HG03469 (cell line): ENCODE results near the gene HMGXB4.

ENCODE experiments used
- ATAC-seq: cut with Tn5 transposase; IDR thresholded peaks from one replicate; pipeline ENCODE4 v1.9.1; 2021; ENCODE audit warnings: mild to moderate bottlenecking, moderate library complexity, moderate number of reproducible peaks; ENCODE audit not compliant: unreplicated experiment

The HMGXB4 gene

DNA sequence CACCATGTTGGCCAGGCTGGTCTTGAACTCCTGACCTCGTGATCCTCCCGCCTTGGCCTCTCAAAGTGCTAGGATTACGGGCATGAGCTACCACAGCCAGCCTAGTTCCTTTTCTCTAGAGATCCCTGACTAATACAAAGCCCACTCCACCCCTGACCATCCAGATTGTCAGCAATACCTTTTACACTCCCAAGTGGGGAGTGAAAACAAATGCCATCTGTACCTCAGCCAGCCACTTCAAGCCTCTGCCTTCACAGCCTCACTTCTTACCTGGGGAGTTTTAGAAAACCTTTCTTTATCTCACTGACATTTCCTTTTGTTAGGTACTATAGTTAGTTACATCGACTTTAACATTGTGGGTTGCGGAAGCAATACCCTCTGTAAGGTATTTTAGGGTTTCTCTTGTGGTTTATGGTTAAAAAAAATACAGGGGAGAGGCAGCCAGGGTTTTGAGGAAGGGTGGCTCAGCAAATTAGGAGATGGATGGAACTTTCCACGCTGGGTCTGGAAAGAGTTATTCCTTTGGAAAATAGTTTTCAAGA lies 51.3 kb downstream of the HMGXB4 start:
- ATAC-seq: no peak

DNA sequence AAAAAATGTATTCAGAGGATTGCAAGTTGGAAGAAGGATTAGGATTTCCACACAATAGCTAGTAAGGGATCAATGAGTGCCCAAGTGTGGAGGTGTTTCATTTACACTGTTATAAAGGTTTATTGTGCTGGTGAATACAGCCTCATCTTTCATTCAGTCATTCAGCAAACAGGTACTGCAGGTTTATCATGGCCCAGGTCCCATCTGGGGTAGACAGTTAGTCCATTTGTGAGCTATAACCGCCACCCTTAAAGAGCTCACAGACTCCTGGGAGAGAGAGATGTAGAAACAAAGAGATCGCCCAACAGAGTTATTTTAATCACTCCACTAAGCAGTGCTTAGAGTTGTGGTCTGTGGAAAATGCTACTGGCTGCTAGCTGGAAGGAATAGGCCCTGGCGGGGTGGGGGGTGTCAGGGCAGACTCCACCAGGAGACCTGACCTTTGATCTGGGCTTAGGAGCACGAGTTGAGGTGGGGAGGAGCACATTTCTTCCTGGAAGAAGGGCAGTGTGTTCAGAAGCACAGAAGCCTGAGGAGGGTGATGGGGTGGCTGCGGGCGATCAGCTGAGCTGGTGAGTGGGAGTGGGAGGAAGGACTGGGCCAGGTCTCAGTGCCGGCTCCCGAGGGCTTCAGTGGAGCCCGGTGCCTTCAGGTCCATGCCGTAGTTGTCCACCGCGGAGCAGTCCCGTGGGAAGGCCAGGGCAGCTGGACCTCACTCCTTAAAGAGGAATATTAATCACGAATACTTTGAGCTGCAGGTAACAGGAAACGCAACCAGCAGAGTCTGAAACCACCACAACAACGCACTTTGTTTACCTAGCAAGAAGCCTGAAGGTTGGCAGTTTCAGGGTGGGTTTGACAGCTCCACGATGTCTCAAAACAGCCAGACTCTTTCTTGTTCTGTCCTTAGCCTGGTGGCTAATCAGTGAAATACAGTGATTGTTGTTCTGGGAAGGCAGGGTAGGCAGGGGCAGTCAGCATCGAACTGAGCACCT lies 53.6 kb downstream of the HMGXB4 start:
- ATAC-seq: no peak

DNA sequence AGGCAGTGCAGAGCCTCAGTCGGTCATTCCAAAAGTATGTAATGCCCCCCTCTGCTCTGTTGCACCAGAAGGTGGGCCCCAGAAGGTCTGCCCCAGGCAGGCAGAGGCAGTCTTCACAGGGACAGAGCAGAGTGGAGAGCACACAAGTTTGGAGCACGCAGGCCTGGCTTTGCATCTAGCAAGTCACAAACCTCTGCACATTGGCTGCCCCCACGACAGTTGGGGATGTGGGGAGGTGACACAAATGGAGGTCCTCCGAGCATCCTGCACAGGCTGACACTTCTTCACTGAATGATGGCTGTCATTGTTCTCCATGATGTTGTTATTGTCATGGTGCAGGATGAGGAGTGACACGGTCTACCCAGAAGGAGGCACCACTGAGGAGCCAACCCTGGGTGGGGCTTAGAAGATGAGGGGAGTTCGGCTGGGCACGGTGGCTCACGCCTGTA lies 54.3 kb downstream of the HMGXB4 start:
- no peak for ATAC-seq

DNA sequence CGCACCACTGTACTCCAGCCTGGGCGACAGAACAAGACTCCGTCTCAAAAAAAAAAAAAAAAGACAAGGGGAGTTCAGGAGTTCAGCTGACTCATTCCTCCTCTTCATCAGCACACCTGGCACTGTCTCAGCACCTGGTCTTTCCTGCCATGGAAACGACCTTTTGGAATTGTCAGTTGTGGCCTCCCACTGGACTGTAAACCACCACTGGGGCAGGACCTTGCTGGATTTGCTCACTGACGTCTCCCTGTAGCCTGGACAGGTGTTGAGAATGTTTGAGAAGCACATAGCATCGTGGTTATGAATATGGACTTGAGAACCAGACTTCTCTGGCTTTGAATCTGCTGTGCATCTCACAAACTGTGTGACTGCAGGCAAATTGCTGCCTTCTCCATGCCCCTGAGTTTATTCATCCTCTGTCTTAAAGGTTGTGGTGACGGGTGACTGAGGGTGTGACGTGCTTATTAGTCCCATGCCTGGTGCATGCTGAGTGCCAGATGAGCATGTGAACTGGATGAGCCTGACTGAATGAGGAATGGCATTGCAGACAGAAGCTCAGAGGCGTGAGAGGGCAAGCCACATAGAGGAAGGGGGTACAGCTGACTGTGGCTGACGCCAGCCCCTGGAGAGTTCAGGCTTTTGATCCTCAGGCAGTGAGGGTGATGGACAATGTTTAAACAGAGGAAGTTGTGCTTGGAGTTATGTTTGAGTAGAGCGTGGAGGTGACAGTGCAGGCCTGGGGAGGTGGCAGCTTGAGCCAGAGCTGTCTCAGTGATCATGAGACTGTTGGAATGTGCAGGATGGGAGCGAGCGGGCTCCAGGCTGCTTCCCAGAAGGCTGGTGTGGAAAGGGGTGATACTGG lies 55.1 kb downstream of the HMGXB4 start:
- no peak for ATAC-seq

DNA sequence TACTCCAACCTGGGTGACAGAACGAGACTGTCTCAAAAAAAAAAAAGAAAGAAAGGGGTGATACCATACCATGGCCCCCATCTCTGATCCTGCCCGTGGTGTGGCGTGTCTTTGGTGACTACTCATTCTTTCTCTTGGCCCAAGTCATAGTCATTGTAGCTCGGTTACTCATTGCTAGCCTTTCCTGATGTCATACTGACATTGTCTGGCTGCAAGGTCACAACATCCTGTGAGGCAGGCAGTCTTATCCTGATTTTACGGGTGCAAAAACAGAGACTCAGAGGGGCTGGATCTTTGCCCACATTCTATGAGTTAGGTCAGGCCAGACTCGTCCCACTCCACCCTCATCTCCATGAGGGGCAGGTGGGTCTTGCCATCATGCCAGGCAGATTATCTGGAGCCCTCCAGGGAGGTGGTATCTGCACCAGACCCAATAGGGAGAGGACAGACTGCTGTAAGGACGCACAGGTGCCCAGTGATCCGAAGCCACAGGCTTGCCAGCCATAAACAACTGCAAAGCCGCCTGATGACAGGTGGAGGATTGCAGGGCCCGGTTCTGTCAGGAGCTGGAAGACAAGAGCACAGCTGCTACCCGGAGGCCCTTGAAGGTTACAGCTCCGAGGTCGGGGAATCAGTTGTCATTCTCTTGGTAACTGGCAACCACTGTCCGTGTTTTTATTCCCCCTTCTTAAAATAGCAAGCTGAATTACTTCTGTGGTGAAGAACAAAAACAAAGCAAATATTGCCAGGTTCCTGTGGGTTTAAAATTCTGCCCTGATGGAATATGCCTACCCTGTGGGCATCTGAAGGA lies 56.2 kb downstream of the HMGXB4 start:
- no peak for ATAC-seq

DNA sequence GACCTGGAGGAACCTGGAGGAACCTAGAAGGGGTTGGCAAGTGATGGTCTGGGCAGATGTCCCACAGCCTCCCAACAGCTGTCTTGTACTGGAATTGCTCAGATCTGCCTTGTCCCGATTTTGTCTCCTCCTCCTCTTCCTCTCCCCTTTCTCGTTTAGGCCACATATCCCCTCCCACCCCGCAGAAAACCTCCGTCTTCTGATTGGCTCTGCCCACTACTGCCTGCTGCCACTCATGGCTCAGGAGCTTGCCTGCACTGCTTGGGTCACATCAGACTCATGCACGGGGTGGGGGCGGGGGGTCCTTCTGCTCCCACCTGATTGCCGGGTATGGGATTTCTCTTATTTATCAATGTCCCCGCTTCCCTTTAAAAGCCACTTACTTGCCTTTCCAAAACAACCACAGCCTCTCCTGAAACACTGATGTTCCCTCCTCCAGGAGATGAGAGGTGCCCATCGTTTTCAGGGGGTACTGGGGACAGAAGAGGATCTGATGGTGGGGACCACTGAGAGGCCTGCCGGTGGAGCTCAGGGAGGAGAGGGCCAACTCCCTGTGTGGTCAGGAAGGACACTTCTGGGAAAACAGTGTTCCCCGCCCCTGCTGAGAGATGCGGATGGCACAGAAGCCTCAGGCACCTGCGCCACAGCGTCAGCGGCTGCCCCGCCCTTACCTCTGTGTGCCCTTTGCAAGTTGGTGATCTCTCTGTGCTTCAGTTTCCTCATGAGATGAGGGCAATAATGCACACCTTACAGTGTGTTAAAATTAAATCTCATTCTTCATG lies 57.1 kb downstream of the HMGXB4 start:
- ATAC-seq: no peak

DNA sequence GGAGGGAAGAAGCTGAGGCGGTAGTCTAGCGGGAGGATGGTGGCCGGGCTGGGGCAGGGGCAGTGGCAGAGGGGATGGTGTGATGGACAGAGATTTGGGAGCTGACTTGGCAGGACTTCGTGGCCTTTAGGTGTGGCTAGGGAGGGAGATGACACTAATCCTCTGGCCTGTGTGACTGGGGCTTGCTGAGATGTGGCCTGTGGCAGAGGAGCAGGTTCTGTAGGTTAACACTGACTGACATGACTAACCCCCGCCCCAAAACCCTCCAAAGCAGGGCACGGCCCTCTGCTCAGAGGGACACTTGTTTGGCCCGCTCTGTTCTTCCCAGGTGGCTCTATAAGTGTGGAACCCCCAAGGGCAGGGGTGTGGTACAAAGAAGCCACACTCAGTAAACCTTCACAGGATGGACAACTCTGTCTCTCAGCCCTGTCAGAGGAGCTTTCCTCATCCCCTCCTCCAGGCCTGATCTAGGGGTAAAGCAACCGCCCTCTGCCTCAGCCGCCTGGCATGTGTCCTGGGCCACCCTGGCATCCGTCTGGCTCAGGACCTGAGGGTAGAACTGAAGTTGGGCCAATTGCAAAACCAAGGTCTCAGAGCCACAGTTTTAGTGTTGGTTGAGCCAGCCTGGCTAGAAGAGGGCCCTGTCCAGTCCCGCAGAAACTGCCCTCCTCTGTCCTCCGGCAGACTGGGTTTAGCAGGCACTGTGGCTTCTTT lies 58.0 kb downstream of the HMGXB4 start:
- no peak for ATAC-seq

DNA sequence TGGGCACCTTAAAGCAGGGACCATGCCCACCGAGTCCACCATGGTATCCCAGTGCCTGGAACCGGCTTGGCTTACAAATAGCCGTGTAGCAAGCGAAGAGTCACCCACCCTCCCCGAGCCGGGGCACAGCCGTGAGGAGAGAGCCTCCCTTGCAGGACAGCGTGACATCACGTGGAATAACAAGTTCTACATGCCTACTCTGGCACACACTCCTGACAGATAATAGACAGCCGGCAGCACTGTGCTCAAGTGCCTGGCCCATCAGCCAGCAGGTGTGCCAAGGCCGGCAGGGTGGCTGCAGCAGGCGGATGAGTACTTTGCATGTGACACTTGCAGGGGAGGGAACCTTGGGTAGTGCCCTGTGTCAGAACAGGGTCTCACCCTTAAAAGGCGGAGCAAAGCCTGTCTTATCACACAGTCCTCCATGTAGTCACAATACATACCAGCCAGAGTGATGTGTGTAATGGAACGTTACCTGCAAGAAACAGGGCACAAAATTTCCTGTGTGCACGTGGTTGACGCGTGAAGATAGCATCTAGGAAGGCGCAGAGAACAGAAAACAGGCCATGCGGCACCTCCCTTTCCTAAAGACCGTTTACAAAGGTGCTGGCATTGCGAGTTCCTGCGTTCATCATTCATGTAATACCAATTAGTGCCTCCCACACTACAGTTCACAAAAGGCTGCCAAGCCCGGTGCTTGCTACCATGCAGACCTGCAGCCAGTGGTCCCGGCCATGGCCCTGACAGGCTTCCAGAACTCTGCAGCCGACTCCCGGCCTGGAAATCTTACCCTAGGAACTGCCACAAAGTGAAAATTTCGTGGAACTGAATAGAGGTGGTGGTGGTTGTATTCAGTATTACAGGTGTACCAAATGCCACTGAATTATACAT lies 58.8 kb downstream of the HMGXB4 start:
- ATAC-seq: no peak

DNA sequence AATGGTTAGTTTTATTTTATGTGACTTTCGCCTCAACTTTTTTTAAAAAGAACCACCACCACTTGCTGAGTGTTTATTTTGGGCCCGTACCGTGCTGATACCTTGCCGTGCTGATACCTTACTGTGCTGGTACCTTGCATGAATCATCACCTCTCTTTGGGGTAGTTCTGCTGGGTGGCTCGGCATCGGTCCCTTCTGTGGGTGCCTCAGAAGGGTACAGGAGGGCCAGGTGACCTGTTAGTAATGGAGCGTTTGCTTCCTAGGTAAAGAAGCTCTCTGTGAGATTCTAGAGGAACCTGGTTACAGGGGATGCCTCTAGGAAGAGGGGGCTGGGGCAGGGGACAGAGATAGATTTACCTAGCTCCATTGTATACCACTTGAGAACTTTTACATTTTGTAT lies 59.5 kb downstream of the HMGXB4 start:
- no peak for ATAC-seq

DNA sequence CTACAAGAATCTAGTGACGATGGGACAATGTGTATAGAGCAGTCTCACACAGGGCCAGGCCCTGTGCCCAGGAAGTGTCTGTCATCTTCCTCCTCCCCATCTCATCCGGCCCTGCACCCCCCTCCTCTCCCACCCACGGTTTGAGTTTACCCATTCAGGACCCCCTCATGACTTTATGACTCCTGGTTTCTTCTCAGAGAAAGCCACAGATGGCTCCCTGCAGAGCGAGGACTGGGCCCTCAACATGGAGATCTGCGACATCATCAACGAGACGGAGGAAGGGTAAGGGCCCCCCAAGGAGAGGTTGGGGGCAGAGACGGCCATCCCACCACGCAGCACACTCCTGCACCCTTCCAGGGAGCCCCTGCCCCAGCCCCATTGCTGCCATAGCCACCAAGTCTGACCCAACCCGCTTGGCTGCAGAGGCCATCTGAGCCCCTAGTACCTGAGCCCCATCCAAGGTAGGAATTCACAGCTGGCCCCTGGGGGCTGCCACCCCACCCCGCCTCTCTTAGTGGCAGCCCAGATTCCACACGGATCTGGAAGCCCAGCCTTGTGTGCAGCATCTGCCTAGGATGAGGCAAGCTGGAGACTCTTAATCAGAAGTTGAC lies 60.5 kb downstream of the HMGXB4 start:
- no peak for ATAC-seq

DNA sequence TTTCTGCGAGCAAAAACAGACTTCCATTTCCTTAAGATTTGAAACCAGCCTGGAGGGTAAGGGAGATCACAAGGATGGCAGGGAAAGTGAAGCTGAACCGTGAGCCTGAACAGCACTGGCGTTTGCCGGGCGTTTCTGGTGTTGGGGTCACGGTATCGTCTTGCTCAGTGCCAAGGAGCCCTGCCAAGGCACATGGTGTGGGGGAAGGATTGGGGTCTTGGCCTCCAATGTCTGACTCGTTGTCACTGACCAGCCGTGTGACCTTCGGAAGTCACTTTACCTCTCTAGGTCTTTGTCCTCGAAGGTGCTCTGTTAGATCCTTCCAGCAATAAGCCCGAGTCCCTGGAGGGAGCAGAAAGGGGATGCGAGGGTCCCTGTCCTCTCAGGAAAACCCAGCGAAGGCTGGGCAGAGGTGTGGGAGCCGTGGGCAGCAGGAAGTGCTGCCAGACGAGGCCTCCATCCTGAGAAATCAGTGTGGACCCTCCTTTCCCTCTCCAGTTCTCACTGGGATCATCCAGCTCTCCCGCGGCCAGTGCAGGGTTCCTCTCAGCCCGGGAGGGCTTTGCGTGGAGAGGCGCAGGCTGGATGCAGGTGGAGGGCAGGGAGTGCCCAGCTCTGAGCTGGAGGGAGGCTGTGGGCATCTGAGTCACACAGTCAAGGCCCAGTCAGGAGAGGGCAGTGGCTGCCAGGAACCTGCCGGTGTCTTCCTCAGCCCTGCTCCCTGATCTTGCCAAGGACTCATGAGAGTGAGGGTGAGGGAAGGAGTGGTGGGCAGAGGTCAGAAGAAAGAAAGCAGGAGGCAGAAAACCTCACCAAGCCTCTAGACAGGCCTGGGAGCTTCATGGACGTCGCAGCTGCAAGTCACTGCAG lies 61.3 kb downstream of the HMGXB4 start:
- no peak for ATAC-seq

DNA sequence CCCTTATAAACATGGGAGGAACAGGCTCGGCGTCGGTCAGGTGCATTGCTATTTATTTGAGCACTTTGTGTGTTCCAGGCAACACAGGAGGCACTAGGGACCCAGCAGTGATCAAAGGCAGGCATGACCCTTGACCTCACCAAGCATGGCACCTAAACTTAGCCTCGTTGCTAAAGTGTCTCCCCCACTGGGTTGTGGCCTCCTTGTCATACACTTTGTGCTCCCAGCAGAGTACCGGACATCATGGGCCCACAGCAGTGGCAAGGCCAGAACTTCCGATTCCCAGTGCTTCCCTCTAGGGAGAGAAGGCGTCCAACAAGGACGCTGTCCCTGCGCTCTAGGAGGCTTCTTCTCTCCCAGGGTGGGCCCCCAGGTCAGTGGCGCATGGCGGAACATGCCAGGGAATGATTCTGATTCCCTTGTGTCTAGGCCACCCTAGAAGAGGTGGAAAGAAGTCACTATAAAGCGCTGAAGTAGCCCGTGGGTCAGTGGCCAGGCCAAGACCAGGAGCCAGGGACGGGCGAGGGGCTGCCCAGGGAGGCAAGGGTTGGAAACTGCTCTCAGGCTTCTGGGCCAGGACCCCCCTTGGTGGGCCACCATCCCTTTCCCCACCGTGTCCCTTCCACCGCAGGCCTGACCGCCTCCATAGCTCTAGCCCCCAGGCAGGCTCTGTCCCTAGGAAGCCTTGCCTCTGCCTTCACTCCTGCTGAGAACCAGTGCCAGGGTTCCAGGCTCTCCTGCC lies 62.1 kb downstream of the HMGXB4 start:
- ATAC-seq: no peak

DNA sequence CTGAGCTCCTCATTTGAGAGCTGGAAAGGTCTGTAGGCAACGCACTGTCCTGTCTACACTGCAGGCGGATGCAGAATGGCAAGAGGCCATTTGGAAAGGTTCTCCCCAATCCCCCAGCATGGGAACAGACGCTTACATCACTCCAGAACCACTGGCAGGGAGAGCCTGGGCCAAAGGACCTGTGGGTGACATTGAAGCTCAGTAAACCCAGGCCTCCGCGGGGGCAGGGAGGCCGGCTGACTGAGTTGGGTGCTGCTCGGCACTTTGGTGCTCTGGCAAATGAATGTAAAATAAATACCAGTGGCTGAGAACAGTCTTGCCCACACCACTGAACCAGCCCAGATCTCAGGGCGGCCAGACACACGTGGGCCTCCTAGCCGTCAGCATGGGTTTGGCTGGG lies 64.8 kb downstream of the HMGXB4 start:
- no peak for ATAC-seq

DNA sequence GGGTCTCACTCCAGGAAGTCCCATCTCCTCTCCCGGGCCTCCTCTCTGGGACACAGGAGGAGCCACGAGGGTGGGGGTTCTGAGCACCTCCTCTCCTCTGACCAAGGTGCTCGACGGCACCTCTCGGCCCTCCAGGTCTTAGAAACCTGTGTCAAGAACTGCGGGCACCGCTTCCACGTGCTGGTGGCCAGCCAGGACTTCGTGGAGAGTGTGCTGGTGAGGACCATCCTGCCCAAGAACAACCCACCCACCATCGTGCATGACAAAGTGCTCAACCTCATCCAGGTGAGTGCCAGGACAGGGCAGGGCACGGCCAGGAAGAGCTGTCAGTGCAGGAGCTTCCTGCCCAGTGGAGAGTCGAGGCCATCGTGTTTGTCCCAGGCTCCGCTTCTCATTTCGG lies 65.6 kb downstream of the HMGXB4 start:
- no peak for ATAC-seq

DNA sequence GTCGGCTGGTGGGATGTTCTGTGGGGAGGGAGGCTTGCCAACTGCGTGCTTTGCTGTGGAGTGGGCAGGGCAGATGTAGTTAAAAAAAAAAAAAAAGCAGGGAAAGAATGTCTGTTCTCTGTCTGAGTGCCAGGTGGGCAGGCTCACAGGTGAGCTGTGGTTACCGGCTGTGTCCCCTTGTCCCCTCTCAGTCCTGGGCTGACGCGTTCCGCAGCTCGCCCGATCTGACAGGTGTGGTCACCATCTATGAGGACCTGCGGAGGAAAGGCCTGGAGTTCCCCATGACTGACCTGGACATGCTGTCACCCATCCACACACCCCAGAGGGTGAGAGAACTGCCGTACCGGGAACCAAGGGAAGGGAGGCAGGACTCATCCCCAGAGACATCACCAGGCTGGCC lies 66.0 kb downstream of the HMGXB4 start:
- ATAC-seq: no peak

DNA sequence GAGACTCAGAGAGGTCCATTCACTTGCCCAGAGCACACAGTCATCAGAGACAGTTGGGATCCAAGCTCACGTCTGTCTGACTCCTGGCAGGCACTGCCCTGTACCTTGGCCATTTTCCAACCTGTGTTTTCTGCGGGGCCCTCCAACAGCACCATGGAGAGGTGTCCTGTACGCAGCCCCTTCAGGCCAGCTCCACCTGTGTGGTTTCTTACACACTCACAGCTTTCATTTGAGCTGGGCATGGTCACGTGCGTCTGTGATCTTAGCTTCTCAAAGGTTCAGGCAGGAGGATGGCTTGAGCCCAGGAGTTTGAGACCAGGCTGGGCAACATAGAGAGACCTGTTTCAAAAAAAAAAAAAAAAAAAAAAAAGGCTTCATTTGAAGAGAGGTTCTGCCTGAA lies 66.8 kb downstream of the HMGXB4 start:
- no peak for ATAC-seq
